ENCODE data around the gene NDUFS5. TPM values are rescaled to one million over a fixed set of nuclear protein-coding genes. Genes with fewer than 3 reads are reported as not detected.
"Not testable (repeated sequence)": the region's sequence is repeated elsewhere in the genome, so short reads cannot be mapped to it uniquely, and the experiment has no call there.

NDUFS5 gene
- total RNA-seq, 1 donor from 2014 or later = 104 TPM

GRCh38 chr1:39061951-39062350 is 35.8 kb downstream of the NDUFS5 start:
- no peak for DNase-seq (ENCODE audit: low spot score)
- ATAC-seq = no peak

- ATAC-seq (no peak), DNase-seq (ENCODE audit: low spot score) (no peak)
These were observed 37.0 kb downstream of the NDUFS5 start for GRCh38 chr1:39063191-39063590.

GRCh38 chr1:39063775-39064174 is 37.6 kb downstream of the NDUFS5 start:
- DNase-seq (ENCODE audit: low spot score) = no peak
- peak; percentile 40 for ATAC-seq

- ATAC-seq (no peak), DNase-seq (ENCODE audit: low spot score) (no peak)
These were observed 39.4 kb downstream of the NDUFS5 start for GRCh38 chr1:39065542-39065941.

GRCh38 chr1:39068227-39068626 is 42.1 kb downstream of the NDUFS5 start:
- not testable (repeated sequence) for DNase-seq (ENCODE audit: low spot score); ATAC-seq

- not testable (repeated sequence) for ATAC-seq; DNase-seq (ENCODE audit: low spot score)
These were observed 45.4 kb downstream of the NDUFS5 start for GRCh38 chr1:39071557-39071956.

- ATAC-seq (peak; percentile 92), DNase-seq (ENCODE audit: low spot score) (peak; percentile 89)
These were observed 50.1 kb downstream of the NDUFS5 start for GRCh38 chr1:39076127-39076798.

GRCh38 chr1:39076799-39077148 is 50.6 kb downstream of the NDUFS5 start:
- ATAC-seq (no peak), DNase-seq (ENCODE audit: low spot score) (no peak)

- ATAC-seq (no peak), DNase-seq (ENCODE audit: low spot score) (no peak)
These were observed 54.2 kb downstream of the NDUFS5 start for GRCh38 chr1:39080269-39080826.

GRCh38 chr1:39080831-39081270 is 54.7 kb downstream of the NDUFS5 start:
- no peak for DNase-seq (ENCODE audit: low spot score)
- ATAC-seq = no peak

- peak; percentile 61 for ATAC-seq
These were observed 55.3 kb downstream of the NDUFS5 start for GRCh38 chr1:39081271-39082009.

GRCh38 chr1:39082010-39082799 is 56.1 kb downstream of the NDUFS5 start:
- ATAC-seq (no peak), DNase-seq (ENCODE audit: low spot score) (no peak)

More at GRCh38 chr1:39081271-39082009, 55.3 kb downstream of the NDUFS5 start:
- no peak for DNase-seq (ENCODE audit: low spot score)

- no peak for DNase-seq (ENCODE audit: low spot score)
- no peak for ATAC-seq
These were observed 56.8 kb downstream of the NDUFS5 start for GRCh38 chr1:39082811-39083576.

- no peak for DNase-seq (ENCODE audit: low spot score)
- ATAC-seq = no peak
These were observed 58.0 kb downstream of the NDUFS5 start for GRCh38 chr1:39084191-39084590.

Other genes starting within 250 kb of the NDUFS5 start
- gene RRAGC, start 166.6 kb upstream of the NDUFS5 start, total RNA-seq = 6.9 TPM
- gene MYCBP, start 153.0 kb upstream of the NDUFS5 start, total RNA-seq = 10.9 TPM
- gene GJA9, start 144.8 kb upstream of the NDUFS5 start, total RNA-seq = not detected
- gene RHBDL2, start 84.5 kb upstream of the NDUFS5 start, total RNA-seq = not detected
- 24.2 TPM for gene AKIRIN1, start 35.1 kb upstream of the NDUFS5 start, total RNA-seq
- 89.9 TPM for gene MACF1, start 178.3 kb downstream of the NDUFS5 start, total RNA-seq